LHCN-M2 (cell line): ENCODE measurements around the gene NTN1. TPM values are rescaled to one million over a fixed set of nuclear protein-coding genes. Genes with fewer than 3 reads are reported as not detected.

Experiments
- DNase-seq: peaks from one replicate; pipeline ENCODE4 v3.0.0-alpha.2; 2012; ENCODE audit warnings: low read depth
- total RNA-seq: library from RNA; depleted of rRNA; stranded (reverse); fragments of >200 nt; gene quantifications from 2 replicates; pipeline ENCODE4 v1.2.3, GENCODE V29; 2014

NTN1 gene
- total RNA-seq, 1 experiment from 2014 or later = 0.17 TPM

DNA sequence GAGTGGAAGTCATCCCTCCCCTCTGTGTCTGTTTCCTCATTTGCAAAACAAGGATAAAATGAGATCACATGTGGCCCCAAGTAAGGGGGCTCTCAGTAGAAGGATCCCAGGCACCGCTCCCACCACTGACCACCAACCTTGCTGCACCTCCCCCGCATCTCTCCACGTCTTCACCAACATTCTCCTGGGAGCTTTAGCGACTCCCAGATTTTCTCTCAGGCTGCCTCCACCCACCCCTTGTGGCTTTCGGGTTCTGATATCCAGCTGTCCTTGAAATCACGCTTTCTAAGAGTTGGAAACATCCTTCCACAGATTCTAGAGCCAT is 16.4 kb upstream of the NTN1 start:
- DNase-seq = no peak

DNA sequence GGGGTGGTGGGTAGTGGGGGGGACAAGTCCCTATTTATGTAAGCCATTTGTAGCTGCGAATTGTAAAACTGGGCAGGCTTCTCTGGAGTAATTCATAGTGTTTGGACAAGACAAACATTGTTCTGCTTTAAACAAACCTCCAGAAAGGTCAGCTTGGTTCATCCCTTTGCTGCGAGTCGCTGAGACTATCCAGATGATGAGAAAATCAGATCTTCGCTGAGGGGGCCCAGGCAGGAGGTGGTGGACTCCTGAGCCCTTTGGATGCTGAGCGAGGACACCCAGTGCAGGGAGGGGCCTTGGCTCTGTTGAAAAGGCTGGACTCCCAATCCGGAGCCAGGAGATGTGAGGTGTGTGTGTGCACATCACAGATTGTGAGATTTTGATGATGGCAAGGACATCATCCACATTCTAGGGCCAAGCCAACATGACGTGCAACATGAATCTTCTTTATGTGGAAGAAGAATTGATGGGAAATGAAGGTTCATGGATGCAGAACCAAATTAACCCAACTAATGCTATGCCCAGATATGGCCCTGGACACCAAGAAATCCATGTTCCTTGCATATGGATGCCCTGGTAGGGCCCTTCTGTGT is 15.0 kb upstream of the NTN1 start:
- no peak for DNase-seq

DNA sequence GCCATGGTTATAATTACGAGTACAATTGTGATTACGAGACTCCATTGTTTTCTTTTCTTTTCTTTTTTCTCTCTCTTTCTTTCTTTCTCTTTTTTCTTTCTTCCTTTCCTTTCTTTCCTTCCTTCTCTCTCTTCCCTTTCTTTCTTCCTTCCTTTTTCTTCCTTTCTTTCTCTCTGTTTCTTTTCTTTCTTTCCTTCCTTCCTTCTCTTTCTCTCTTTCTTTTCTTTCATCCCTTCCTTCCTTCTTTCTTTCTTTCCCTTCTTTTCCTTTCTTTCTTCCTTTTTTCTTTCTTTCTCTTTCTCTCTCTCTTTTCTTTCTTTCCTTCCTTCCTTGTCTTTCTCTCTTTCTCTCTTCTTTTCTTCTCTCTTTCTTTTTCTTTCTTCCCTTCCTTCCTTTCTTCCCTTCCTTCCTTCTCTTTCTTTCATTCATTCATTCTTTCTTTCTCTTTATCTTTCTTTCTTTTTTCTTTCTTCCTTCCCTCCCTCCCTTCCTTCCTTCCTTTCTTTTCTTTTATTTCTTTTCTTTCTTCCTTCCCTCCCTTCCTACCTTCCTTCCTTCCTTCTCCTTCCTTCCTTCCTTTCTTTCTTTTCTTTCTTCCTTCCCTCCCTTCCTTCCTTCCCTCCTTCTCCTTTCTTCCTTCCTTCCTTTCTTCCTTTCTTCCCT is 14.1 kb upstream of the NTN1 start:
- no peak for DNase-seq

DNA sequence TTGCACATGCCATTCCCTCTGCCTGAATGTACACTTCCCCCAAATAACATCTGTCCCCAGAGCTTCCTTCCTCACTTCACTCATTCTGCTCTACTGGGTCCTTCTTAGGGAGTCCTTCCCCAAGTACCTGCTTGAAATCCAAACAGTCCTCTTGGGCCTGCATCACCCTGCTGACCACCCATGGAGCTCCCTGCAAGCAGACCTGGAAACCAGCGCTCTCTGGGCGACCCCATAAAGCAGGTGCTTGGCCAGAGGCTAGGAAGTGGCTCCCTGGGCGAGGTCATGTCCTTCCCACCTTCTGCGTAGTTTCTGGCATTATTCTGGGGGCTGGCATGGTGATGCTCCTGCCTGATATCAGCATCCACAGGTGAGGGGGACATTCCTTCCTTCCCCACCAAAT is 12.2 kb upstream of the NTN1 start:
- DNase-seq = no peak

DNA sequence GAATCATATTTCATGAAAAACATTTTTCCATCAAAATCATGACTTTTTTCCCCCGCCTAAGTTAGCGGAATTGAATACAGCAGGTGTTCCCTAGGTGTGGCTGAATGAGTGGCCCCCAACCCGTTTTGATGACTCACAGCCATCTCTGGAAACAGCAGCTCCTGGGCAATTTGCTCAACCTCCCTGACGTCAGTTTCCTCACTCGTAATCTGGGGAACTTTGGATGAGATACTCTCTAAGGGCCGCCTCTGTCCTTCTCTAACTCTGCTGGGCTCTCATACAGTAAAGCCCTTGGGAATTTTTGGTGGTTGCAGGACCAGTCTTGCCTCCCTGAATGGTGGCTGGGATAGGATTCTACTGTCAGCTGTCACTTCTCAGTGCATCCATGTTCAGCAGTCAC is 11.6 kb upstream of the NTN1 start:
- DNase-seq = no peak

DNA sequence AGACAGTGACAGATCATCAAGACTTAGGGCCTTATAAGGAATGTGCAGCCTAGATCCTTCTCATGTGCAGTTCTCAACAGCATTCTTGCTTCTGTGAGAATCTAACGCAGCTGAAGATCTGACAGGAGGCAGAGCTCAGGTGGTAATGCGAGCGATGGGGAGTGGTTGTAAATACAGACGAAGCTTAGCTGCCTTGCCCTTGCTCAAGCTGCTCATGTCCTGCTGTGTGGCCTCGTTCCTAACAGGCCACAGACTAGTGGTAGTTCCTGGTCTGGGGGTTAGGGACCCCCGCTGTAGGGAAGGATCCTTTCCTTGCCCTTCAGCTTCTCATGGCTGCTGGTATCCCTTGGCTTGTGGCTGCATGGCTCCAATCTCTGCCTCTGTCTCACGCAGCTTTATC is 10.3 kb upstream of the NTN1 start:
- DNase-seq = no peak

DNA sequence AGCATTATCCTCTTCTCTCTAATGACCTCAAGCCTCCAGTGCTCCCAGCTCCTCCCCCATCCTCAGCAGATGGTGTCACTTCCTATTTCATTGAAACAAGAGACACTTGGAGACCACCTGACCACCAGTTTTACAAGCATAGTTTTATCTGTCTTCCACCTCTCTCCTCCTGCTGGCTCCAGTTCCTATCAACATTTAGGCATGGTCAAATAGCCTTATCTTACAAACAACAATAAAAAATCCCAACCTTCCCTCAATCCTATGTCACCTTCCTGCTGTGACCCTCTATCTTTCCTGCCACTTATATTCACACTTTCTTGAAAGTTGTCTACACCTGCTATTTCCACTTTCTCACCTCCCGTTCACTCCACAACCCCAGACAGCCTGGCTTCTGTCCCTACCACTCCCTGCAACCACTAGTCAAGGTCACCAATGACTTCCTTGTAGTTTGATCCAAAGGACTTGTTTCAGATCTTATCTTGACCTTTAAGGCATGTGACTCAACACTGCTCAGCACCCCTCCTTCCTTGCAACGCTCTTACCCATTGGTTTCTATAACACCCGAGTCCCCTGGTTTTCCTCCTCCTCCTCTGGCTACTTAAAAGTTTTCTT is 4.3 kb upstream of the NTN1 start:
- DNase-seq = no peak

DNA sequence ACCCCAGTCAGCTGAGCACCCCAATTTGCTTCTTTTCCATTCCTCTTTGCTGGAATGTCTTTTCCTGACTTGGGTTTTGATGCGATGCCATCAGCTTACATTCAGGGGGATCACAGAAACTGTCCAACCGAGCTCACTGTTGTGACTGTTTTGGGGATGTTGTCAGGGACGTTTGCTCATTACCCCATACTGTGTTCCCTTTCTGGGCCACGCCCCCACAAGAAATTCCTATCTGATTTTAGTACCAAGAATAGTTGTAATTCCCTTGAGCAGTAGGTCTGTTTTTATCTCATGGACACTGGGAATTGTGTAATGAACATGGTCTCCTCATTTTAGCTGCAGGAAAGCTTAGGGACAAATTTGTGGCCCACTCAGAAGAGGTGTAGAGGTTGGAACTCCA is 2.6 kb upstream of the NTN1 start:
- DNase-seq = no peak

DNA sequence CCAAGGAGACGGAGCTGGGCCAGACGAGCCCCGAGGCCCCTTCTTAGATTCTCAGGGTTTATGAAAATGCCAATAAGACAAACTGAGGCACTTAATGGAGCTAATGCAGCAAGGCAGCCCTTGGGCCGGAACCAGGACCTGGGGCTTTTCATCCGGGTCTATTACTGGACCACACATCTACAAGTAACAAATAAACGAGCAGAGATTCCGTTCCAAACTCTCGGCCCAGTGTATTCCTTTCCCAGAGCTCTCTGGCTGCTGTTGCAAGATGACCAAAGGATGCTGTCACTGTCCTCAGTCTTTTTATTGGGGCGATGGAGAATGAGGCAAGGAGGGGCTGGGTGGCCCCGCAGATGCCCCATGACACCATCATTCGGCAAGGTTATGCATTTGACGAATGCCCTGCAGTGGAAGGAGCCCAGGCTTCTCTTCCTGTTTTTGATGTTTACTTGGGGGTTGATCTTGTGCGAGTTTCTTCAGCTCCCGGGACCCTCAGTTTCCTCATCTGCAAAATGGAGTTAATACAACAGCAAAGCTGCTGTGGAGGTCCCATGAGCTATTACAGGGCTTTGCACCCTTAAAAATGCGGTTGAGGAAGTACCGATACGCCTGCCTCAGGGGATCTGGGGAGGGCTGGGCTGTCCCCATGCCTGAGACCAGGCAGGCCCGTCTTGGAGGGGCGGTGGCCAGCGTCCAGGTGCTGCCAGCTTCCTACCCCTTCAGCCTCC is 1.1 kb upstream of the NTN1 start:
- DNase-seq = no peak

DNA sequence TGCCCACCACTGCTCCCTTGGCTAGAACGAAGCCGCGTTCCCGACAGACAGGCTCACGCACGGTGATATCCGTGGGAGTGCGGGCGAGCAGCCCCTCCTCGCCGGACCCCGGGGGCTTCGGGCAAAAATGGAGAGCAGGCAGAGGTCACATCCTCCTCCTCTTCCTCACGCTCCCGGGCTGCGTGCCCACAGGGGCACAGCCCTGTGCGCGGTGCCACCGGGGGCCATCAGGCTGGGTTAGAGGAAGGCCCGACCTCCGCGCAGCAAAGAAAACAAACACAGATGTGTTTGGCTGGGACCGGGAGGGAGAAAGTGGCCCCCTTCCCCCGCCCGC is 519 bp upstream of the NTN1 start:
- no peak for DNase-seq

DNA sequence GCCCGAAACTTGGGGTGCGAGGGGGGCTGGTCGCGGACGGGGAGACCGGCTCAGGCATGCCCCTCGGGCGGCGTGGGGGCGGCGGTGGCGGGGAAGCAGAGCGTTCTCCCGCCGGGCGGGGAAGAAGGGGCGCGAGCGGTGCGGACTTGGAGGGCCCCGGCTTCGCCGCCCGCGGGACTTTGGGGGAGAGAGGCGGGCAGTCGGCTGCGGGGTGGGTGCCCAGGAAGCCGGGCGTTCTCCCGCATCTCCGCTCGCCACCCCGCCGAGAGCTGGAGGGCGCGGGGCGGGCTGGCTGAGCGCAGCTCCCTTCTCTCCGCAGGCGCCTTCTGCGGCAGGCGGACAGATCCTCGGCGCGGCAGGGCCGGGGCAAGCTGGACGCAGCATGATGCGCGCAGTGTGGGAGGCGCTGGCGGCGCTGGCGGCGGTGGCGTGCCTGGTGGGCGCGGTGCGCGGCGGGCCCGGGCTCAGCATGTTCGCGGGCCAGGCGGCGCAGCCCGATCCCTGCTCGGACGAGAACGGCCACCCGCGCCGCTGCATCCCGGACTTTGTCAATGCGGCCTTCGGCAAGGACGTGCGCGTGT is 772 bp downstream of the NTN1 start:
- DNase-seq = no peak

DNA sequence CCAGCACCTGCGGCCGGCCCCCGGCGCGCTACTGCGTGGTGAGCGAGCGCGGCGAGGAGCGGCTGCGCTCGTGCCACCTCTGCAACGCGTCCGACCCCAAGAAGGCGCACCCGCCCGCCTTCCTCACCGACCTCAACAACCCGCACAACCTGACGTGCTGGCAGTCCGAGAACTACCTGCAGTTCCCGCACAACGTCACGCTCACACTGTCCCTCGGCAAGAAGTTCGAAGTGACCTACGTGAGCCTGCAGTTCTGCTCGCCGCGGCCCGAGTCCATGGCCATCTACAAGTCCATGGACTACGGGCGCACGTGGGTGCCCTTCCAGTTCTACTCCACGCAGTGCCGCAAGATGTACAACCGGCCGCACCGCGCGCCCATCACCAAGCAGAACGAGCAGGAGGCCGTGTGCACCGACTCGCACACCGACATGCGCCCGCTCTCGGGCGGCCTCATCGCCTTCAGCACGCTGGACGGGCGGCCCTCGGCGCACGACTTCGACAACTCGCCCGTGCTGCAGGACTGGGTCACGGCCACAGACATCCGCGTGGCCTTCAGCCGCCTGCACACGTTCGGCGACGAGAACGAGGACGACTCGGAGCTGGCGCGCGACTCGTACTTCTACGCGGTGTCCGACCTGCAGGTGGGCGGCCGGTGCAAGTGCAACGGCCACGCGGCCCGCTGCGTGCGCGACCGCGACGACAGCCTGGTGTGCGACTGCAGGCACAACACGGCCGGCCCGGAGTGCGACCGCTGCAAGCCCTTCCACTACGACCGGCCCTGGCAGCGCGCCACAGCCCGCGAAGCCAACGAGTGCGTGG is 1.5 kb downstream of the NTN1 start:
- DNase-seq = no peak

DNA sequence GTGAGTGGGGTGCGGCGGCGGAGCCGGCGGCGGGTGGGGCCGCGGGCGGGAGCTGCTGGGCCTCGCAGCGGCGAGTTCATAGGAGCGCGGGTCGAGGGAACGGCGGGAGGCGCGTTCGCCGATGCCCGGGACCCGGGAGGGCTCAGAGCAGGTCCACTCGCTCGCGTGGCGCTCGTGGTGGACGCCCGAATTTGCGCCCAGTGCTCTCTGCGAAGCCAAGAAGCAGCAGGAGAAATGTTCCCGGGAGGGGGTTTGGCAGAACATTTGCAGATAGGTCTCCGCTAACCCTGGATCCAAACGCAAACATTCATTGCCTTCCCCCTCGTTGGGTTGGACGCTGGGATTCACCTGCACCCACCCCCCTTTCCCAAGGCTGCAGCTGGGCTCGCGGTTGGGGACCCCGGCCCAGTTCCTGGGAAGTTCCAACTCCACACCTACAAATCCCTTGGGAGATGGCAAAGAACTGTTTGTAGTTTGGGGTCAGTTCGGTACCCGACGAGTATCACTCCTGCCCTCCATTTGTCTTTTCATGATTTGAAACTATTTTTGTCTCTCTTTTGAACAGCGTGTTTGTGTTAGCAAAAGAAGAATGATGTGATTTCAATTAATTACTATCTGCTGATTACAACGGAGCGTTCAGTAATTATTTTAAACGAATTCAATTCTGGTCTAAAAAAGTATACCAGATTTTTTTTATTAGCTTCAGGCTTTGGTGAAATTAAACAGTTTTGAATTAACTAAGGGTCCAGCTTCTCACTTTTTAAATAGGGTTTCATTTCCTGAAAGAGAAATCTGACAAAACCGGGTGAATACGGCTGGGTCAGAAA is 2.3 kb downstream of the NTN1 start:
- DNase-seq = no peak

DNA sequence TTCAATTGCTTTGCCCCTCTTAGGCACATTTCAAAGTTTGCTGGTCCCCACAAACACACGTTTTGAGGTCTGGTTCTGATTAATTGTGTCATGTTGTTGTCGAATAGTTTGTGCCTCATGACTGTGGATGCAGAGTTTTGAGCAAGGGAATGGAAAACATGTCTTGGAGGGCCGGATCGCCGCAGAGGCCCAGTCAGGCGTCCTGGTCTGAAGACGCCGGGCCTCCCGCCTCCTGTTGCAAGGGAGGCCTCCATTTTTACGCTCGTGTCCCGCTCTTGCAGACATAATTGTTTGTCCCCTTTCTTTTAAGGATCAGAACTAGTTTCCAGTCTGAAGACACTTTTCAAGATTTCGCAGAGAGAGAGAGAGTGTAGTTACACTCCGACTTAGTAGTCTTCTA is 3.2 kb downstream of the NTN1 start:
- no peak for DNase-seq

DNA sequence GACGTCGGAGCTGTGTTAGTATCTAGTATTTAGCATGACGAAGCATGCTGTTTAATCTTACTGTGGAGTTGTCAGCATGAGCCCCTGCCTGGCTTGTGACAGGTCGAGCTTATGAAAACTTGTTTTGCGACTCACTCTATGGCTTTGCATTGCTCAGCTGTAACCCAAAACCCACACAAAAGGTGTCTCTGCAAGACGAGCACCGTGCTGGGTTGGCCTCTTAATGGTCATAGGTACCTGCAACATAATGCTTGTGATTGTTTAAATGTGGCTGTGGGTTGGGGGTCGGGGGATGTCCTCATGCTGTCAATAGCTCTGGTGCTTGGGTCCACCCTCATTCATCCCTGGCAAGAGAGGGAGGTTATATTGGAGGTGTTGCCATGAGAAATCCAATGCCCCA is 5.4 kb downstream of the NTN1 start:
- DNase-seq = no peak

DNA sequence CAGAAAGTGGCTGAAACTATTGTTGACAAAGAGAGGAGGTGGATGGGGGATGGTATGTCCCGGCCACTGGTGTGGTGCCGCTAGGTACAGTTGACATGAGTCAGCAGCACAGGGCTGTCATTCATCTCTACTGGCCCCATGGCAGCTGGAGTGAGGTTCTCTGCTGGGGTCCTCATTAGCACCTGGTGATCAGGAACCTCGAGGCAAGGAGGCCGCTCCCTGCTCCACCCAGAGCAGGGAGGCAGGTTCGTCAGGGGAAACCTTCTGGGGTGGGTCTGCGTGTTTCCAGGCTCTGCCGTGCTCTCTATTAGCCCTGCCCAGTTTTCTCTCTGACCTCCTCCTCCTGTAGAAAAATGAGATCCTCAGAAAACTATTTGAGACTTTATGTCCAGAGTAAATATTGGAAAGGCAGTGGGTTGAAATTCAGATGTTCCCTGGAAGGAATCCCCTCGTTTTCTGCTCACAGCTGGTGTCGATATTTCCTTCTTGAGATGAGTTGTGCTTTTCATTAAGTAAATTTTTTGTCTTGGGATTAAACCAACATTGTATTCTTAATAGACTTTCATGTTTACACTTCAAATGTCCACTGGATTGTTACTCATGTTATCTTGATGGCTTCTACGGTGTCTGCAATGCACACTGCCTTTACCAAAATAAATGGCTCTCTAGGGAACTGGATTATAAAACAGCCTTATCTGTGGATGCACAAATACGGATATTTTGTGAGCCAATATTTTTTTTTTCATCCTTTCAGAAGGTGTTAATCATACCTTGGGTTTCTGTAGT is 7.1 kb downstream of the NTN1 start:
- no peak for DNase-seq

DNA sequence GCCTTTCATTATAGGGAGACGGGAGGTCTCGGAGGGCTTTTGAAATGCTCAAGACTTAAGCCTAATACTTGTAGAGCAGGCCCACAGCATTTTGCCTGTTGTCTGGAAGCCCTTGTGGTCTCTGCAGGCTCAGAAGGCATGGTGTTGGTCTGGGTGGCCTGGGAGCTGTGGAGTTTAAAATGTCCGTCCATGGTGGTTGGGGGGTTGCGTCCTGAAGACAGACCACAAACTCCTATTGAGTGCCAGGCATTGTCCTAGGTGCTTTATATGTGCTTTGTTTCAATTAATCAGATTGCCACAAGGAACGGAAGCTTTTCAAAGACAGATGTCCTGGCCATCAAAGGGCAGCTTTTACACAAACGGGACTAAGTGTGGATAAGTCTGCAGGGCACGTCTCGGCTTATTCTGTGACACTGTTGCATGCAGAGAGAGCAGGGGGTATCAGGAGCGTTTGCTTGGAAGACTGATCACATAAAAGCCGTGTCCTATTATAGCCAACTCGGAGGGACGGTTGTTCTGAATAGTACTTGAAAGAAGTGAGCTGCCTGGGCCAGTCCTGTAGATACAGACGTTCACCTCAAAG is 7.8 kb downstream of the NTN1 start:
- DNase-seq = no peak

DNA sequence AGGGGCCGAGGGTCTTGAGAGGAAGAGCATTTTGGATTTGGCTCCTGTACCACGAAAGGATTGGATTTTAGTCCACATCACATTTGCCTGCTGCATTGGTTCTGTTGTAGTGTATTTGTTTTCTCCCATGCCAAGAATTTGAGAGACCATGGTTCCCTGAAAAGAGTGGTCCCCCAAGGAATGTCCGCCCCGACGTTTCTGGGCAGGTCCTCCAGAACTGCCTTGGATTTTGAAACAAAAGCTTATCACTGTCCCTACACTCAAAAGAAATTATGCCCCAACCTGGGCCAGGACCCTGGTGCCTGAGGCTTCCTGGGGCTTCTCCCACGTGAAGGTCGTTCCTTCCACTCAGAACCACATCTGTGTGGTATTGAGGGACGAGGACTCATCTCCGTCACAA is 10.8 kb downstream of the NTN1 start:
- DNase-seq = no peak

DNA sequence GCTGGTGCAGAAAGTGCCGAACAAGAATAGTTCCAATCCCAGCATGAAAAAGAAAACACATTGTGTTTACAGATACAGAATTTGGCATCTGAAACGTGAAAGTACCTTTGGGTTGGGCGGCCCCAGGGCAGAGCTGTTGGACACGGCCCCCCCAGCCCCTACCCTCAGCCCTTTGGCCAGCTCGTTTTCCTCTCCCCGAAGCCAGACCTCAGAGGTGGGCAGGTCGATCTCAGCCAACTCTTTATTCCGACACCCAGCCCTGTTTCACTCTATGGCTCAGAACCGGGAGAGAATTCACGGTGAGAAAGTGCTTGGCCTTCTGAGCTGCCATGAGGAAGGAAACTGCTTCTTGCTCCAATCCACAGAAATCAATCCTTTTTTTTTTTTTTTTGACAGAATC is 11.3 kb downstream of the NTN1 start:
- no peak for DNase-seq

DNA sequence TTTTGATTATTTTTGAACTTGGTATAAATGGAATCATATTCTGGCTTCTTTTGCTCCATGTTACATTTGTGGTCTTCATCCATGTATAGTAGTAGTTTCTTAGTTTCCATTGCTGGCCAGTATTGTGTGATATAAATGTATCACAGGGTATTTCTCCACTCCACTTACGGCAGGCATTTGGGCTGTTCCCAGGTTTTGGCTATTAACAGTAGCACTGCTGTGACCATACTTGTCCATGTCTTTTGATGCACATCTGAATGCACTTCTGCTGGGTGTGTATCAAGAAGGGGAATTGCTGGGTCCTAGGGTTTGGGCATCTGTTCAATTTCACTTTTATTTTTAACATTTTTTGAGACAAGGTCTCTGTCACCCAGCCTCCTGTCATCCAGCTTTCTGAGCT is 13.9 kb downstream of the NTN1 start:
- no peak for DNase-seq
